GM12892 (cell line): Measurements from ENCODE around the gene CPT1C.
A peak's percentile ranks its signal among the peaks of the same experiment; 100 is the strongest.

Experiments
- DNase-seq: peaks from one replicate; pipeline ENCODE4 v3.0.0; 2011; ENCODE audit not compliant: insufficient read length
- FAIRE-seq: peaks from 2 replicates; lab custom pipeline; 2011; peaks lifted over from hg19 to GRCh38; lab: Jason Lieb, UNC
- POLR2A ChIP-seq: IDR thresholded peaks from 2 replicates; pipeline ENCODE4 v1.6.1; 2011; ENCODE audit warnings: low read depth, low read length, control low read depth
- POLR2AphosphoS5 ChIP-seq: IDR thresholded peaks from 2 replicates; pipeline ENCODE4 v1.6.1; 2011; ENCODE audit warnings: low read depth, low read length, control low read depth
- TAF1 ChIP-seq: IDR thresholded peaks from 2 replicates; pipeline ENCODE4 v1.6.1; 2011; ENCODE audit warnings: low read depth, mild to moderate bottlenecking, control low read depth, low read length, borderline replicate concordance

The CPT1C gene

GRCh38 chr19:49677901-49678674, 12.8 kb upstream of the CPT1C start:
- DNase-seq = no peak
- TF ChIP-seq POLR2A (no peak), TAF1 (no peak), POLR2AphosphoS5 (peak; percentile 49; the same call in 1 of the 2 replicates)
- peak; percentile 76 for FAIRE-seq

- TF ChIP-seq TAF1 = no peak
- TF ChIP-seq POLR2AphosphoS5 = no peak
- TF ChIP-seq POLR2A = no peak
- DNase-seq (no peak), FAIRE-seq (no peak)
Measured at GRCh38 chr19:49678985-49679770, 11.7 kb upstream of the CPT1C start.

- TF ChIP-seq POLR2AphosphoS5 (no peak), TAF1 (no peak)
- DNase-seq (no peak), FAIRE-seq (no peak)
Measured at GRCh38 chr19:49679771-49680413, 11.0 kb upstream of the CPT1C start.

- peak; percentile 98 for FAIRE-seq
- TF ChIP-seq TAF1 (no peak), POLR2A (no peak), POLR2AphosphoS5 (no peak)
Measured at GRCh38 chr19:49680421-49681351, 10.2 kb upstream of the CPT1C start.

GRCh38 chr19:49681830-49682229, 9.1 kb upstream of the CPT1C start:
- DNase-seq (no peak), FAIRE-seq (no peak)
- TF ChIP-seq POLR2AphosphoS5 = no peak
- no peak for TF ChIP-seq TAF1
- no peak for TF ChIP-seq POLR2A

More at GRCh38 chr19:49680421-49681351, 10.2 kb upstream of the CPT1C start:
- peak; percentile 94 for DNase-seq

GRCh38 chr19:49682274-49682673, 8.6 kb upstream of the CPT1C start:
- no peak for DNase-seq
- no peak for FAIRE-seq
- TF ChIP-seq POLR2A = 0 out of 2 replicates have a peak, but pooled peaks have one; percentile 27
- no peak for TF ChIP-seq TAF1

- DNase-seq (no peak), FAIRE-seq (no peak)
- TF ChIP-seq POLR2A (no peak; the same call in 1 of the 2 replicates), TAF1 (no peak), POLR2AphosphoS5 (no peak)
Measured at GRCh38 chr19:49683814-49684250, 7.1 kb upstream of the CPT1C start.

GRCh38 chr19:49684251-49684982, 6.5 kb upstream of the CPT1C start:
- TF ChIP-seq TAF1 = no peak
- peak; percentile 69; the same call in 1 of the 2 replicates for TF ChIP-seq POLR2A
- peak; percentile 87 for TF ChIP-seq POLR2AphosphoS5
- DNase-seq (peak; percentile 64), FAIRE-seq (no peak)

- no peak for TF ChIP-seq POLR2A
- TF ChIP-seq TAF1 = no peak
- no peak for TF ChIP-seq POLR2AphosphoS5
- no peak for FAIRE-seq
- no peak for DNase-seq
Measured at GRCh38 chr19:49684983-49685553, 5.8 kb upstream of the CPT1C start.
